Lower leg skin (tissue), 3 donors: ENCODE data around the gene DOK4.

Experiments used
- CTCF ChIP-seq, 3 donors: fragments of 450-650 bp; IDR thresholded peaks; one replicate each; pipeline ENCODE4 v1.5.1; 2016; ENCODE audit warnings: antibody characterized with exemption in 3 of 3, mild to moderate bottlenecking in 3 of 3, moderate library complexity in 2 of 3
- POLR2A ChIP-seq, 2 donors: fragments of 450-650 bp; IDR thresholded peaks; one replicate each; pipeline ENCODE4 v1.6.1; 2016 to 2017; ENCODE audit warnings: antibody characterized with exemption in 2 of 2, mild to moderate bottlenecking in 1 of 2, moderate library complexity in 1 of 2

DNA sequence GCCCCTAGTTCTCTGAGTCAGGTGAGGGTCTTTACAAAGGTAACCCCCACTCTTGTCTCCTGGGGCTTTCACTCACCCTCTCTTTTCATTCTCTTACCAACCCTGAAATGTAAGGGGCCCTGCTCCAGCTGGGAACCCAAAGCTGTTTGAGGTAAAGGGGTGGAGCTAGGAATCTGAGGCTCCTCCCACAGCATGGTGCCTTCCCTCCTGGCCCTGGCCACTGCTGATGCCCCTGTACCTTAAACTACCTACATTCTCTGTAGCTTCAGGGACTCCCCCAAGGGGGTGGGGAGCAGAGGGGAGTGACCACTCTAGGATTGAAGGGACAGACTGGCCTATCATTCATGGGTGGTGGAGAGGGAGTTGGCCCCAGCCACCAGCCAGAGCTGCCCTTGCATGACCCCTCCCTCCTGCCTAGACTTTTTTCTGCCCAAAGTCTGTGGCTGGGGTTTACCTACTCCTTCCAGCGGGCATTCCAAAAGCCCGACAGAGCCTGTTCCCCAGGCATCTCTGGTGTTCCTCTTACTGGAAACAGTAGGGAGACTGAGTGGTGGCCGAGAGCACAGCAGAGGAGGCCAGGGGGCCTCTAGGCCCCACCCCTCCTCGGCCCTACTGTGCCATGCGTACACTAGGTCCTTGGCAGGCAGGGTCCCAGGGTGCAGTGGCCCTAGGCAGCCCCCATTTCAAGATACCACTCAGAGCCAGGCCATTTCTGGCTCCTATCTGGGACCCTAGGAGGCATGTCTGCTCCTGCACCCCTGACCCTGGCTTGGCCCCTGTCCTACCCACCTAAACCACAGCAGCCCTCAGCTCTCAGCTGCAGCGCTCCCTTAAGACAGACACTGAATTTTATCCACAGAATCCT is 9.5 kb downstream of the DOK4 start:
- TF ChIP-seq CTCF (IDR thresholded peaks at IDR 0.05) (no peak), POLR2A (IDR thresholded peaks at IDR 0.05) (no peak)
